Measurements from ENCODE around the gene AXL. TPM values are rescaled to one million over a fixed set of nuclear protein-coding genes. Genes with fewer than 3 reads are reported as not detected.

The AXL gene
- total RNA-seq, 6 experiments from 2014 or later = 5.7 to 20.3 (median 10.2) TPM

DNA sequence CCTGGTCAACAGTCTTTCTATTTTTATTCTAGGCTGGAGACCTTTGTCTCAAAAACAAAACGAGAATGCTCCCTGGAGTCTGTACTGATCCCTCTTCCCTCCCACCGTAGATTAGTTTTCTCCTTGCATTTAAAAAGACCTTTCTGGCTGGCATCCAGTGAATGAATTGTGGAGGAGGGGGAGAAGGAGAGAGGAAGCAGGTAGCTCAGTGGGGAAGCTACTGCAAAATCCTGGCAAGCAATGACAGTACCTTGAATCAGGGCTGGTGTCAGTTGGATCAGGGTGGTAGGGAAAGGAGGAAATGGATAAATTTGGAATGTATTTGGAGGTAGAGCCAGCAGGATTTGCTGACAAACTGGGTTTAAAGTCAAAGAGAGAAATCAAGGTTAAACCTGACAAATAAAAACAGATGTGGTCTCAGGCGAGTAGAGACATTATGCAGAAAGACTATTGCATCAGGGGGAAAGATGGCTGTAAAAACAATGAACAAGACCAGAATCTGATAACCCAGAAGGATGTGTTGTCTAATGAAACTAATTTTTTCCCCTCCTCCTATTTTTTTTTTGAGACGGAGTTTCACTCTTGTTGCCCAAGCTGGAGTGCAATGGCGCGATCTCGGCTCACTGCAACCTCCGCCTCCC lies 29.5 kb upstream of the AXL start:
- Histone ChIP-seq H3K27ac (no peak overlapping the region), H3K27me3 (peaks cover 0 to 6% of the 10 kb centered on the region in 2 donors), H3K4me1 (no peaks in the 10 kb centered on the region), H3K9me3 (no peaks in the 10 kb centered on the region), H3K4me3 (no peak overlapping the region), H3K36me3 (no peaks in the 10 kb centered on the region)
- TF ChIP-seq, protein P1, sequence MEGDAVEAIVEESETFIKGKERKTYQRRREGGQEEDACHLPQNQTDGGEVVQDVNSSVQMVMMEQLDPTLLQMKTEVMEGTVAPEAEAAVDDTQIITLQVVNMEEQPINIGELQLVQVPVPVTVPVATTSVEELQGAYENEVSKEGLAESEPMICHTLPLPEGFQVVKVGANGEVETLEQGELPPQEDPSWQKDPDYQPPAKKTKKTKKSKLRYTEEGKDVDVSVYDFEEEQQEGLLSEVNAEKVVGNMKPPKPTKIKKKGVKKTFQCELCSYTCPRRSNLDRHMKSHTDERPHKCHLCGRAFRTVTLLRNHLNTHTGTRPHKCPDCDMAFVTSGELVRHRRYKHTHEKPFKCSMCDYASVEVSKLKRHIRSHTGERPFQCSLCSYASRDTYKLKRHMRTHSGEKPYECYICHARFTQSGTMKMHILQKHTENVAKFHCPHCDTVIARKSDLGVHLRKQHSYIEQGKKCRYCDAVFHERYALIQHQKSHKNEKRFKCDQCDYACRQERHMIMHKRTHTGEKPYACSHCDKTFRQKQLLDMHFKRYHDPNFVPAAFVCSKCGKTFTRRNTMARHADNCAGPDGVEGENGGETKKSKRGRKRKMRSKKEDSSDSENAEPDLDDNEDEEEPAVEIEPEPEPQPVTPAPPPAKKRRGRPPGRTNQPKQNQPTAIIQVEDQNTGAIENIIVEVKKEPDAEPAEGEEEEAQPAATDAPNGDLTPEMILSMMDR (IDR thresholded peaks at IDR 0.05) = no peak
- TF ChIP-seq POLR2A (IDR thresholded peaks at IDR 0.05) = no peak
- no peak for ATAC-seq
- DNase-seq = no peak
- 44% methylated on average over 4 of the region's 8 CpGs for WGBS (ENCODE audit: insufficient coverage, low coverage, low lambda C conversion rate, missing lambda C conversion rate)
- intact Hi-C loops (cut with DNase I) = no loop called here

DNA sequence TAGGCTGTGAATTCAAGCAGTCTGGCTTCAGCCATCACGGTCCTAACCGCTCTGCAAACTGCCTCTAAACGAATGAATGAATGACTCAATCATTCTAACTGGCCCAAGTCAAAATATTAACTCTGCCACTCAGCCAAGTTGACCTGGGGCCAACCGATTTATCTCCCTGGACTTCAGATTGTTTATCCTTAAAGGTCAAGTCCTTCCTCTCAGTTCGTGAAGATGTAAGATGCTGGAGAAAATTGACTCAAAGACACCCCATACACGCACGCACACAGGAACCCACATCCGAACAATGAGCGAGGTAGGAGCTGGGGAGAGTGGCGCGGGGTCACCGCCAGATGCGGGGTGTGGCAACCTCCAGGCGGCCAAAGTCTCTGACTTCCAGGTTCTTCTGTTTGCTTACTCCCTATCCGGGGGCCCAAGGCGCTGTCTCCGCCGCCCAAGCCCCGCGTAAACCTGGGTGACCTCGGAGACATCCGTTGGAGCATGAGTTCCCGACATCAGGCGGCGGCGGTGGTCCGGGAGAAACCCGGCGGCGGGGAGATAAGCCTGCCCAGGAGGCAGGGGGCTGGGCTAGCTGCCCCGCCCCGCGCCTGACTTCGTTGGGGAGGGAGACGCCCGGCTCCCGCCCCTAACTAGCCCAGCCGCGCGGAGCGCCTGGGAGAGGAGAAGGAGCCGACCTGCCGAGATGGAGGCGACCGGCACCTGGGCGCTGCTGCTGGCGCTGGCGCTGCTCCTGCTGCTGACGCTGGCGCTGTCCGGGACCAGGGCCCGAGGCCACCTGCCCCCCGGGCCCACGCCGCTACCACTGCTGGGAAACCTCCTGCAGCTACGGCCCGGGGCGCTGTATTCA lies 26.2 kb upstream of the AXL start, which contains the start of gene CYP2S1:
Gene CYP2S1, plus strand, starts transcription at position 646 of the 856 bp plus-strand sequence. Its CDS starts 46 bp downstream, at position 692.
- 6% methylated on average over 19 of the region's 58 CpGs for WGBS (ENCODE audit: insufficient coverage, low coverage, low lambda C conversion rate, missing lambda C conversion rate)
- intact Hi-C loops (cut with DNase I) = no loop called here
- ATAC-seq (peak; percentile 38 to 52 (median 44)), DNase-seq (peak in 1 of 3 donors; percentile 38)
- no peaks in the 10 kb centered on the region for H3K4me1 ChIP-seq
- H3K27me3 ChIP-seq = peaks cover 0 to 6% of the 10 kb centered on the region in 2 donors
- H3K36me3 ChIP-seq = no peaks in the 10 kb centered on the region
- no peaks in the 10 kb centered on the region for H3K9me3 ChIP-seq
- no peak within 1 kb of the TSS for H3K27ac ChIP-seq
- peak within 1 kb of the TSS in 1 of 3 donors; percentile 16 for H3K4me3 ChIP-seq
- TF ChIP-seq POLR2A (IDR thresholded peaks at IDR 0.05) = no peak
- TF ChIP-seq, protein P1 (IDR thresholded peaks at IDR 0.05) = no peak

DNA sequence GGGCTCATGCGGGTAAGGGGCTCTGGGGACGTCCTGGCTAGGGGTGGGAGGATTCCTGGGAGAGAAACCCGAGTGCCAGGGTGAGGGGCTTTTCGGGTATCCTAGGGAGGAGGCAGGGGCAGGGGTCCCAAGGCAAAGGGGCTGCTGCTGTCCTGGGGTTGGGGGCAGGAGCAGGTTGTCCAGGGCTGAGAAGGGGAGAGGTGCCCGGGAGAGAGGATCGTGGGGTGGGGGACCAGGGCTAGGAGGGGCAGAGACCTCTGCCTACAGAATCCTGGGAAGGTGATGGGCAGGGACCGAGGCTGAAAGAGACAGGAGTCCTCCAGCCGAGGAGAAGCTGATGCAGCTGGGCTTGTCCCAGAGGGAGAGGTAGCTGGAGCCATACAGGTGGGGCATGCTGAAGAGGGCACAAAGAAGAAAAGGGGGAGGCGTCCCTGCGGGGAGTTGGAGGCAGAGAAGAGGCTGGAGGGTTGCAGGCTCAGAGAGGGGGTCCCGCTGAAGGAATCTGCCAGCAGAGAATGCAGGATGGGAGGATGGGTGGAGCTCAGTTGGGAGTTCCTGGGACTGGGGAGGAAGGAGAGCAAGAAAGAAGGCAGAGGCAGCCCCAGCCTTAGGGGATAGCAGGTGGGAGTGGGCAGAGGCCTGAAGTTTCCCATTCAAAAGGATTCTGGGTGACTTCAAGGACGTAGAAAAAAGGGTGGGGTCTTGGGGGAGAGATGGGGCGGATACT lies 25.4 kb upstream of the AXL start:
- Histone ChIP-seq H3K4me3 (peak overlapping the region in 1 of 3 donors; percentile 16), H3K27ac (no peak overlapping the region), H3K9me3 (no peaks in the 10 kb centered on the region), H3K4me1 (no peaks in the 10 kb centered on the region), H3K36me3 (no peaks in the 10 kb centered on the region), H3K27me3 (peaks cover 0 to 6% of the 10 kb centered on the region in 2 donors)
- DNase-seq = no peak
- intact Hi-C loops (cut with DNase I) = no loop called here
- TF ChIP-seq, protein P1 (IDR thresholded peaks at IDR 0.05) = no peak
- no peak for TF ChIP-seq POLR2A (IDR thresholded peaks at IDR 0.05)
- ATAC-seq = peak in 1 of 4 donors; percentile 17
- 19% methylated on average over 11 of the region's 13 CpGs for WGBS (ENCODE audit: insufficient coverage, low coverage, low lambda C conversion rate, missing lambda C conversion rate)

DNA sequence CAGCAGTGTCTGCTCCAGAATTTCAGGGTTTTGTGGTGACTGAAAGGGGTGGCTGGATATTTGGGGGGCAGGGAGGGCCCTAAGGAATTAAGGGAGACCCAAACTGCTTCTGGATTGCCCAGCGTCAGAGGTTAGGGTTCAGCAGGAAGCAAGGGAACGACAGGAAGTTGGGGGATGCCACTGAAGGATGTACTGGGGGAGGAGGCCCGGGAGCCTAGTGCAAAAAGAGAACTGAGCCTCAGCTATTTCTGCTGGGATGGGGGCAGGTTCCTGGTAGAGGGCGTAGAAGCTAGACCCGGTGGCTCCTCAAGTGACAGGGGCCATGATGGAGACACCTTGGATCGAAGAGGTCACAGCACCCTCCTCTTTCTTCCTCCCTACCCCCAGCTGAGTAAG lies 24.9 kb upstream of the AXL start:
- TF ChIP-seq, protein P1 (IDR thresholded peaks at IDR 0.05) = no peak
- TF ChIP-seq POLR2A (IDR thresholded peaks at IDR 0.05) = no peak
- peak in 3 of 4 donors; percentile 17 to 19 (median 19) for ATAC-seq
- H3K27me3 ChIP-seq = peaks cover 0 to 6% of the 10 kb centered on the region in 2 donors

More for the DNA sequence above, 24.9 kb upstream of the AXL start:
- H3K9me3 ChIP-seq = no peaks in the 10 kb centered on the region
- intact Hi-C loops (cut with DNase I) = no loop called here
- WGBS (ENCODE audit: insufficient coverage, low coverage, low lambda C conversion rate, missing lambda C conversion rate) = 5% methylated on average over 4 of the region's 6 CpGs
- no peak for DNase-seq
- H3K27ac ChIP-seq = no peak overlapping the region
- H3K4me1 ChIP-seq = no peaks in the 10 kb centered on the region
- H3K36me3 ChIP-seq = no peaks in the 10 kb centered on the region
- no peak overlapping the region for H3K4me3 ChIP-seq

Data from right lobe of liver (tissue), 6 donors.